ENCODE data around the gene IFT43. TPM values are rescaled to one million over a fixed set of nuclear protein-coding genes. Genes with fewer than 3 reads are reported as not detected.

The IFT43 gene
- total RNA-seq, 2 donors from 2014 or later = 46.3 to 49.6 TPM

- peak; percentile 9 for TF ChIP-seq CTCF (conservative IDR thresholded peaks at IDR 0.05)
- Histone ChIP-seq H3K36me3 (ENCODE audit: control insufficient read depth, insufficient read depth, low read length) (no peaks in the 10 kb centered on the region), H3K9ac (ENCODE audit: extremely low read depth, low read length, poor library complexity, severe bottlenecking) (no peak overlapping the region), H3K4me1 (ENCODE audit: control insufficient read depth, insufficient read depth, low read length) (peaks cover 4% of the 10 kb centered on the region), H3K27me3 (ENCODE audit: control insufficient read depth, insufficient read depth, low read length, poor library complexity, severe bottlenecking) (no peaks in the 10 kb centered on the region), H3K27ac (ENCODE audit: low read depth, low read length) (peak overlapping the region; percentile 86), H3K4me3 (ENCODE audit: low read length) (no peak overlapping the region), H3K9me3 (ENCODE audit: control insufficient read depth, low read length) (no peaks in the 10 kb centered on the region)
- Mint-ChIP-seq H3K9me3 (no peaks in the 10 kb centered on the region), H3K4me3 (no peak overlapping the region), H3K27me3 (ENCODE audit: insufficient read depth) (no peaks in the 10 kb centered on the region), H3K27ac (peak overlapping the region; percentile 79), H3K36me3 (ENCODE audit: low read depth) (peaks cover 14% of the 10 kb centered on the region), H3K4me1 (peaks cover 25% of the 10 kb centered on the region)
- WGBS, 2 experiments (ENCODE audit: insufficient coverage in 1 of 2, insufficient read length in 1 of 2) = 61 to 76% methylated on average over 17 to 25 of the region's 25 CpGs
- peak; percentile 69 for DNase-seq
Measured at GRCh38 chr14:76083796-76084765, 98.5 kb downstream of the IFT43 start.

- no peak overlapping the region for H3K9ac ChIP-seq (ENCODE audit: extremely low read depth, low read length, poor library complexity, severe bottlenecking)
- no peaks in the 10 kb centered on the region for H3K9me3 ChIP-seq (ENCODE audit: control insufficient read depth, low read length)
- H3K4me1 ChIP-seq (ENCODE audit: control insufficient read depth, insufficient read depth, low read length) = peaks cover 4% of the 10 kb centered on the region
- no peaks in the 10 kb centered on the region for H3K36me3 ChIP-seq (ENCODE audit: control insufficient read depth, insufficient read depth, low read length)
- H3K27me3 Mint-ChIP-seq (ENCODE audit: insufficient read depth) = no peaks in the 10 kb centered on the region
- TF ChIP-seq CTCF (conservative IDR thresholded peaks at IDR 0.05) = no peak
- H3K27ac Mint-ChIP-seq = no peak overlapping the region
- DNase-seq = no peak
- H3K4me3 Mint-ChIP-seq = no peak overlapping the region
- no peak overlapping the region for H3K27ac ChIP-seq (ENCODE audit: low read depth, low read length)
- no peaks in the 10 kb centered on the region for H3K9me3 Mint-ChIP-seq
- H3K4me3 ChIP-seq (ENCODE audit: low read length) = no peak overlapping the region
- peaks cover 14% of the 10 kb centered on the region for H3K36me3 Mint-ChIP-seq (ENCODE audit: low read depth)
- peaks cover 25% of the 10 kb centered on the region for H3K4me1 Mint-ChIP-seq
- no peaks in the 10 kb centered on the region for H3K27me3 ChIP-seq (ENCODE audit: control insufficient read depth, insufficient read depth, low read length, poor library complexity, severe bottlenecking)
- WGBS, 2 experiments (ENCODE audit: insufficient coverage in 1 of 2, insufficient read length in 1 of 2) = 82 to 95% methylated on average over 3 of the region's 3 CpGs
Measured at GRCh38 chr14:76085358-76085757, 99.8 kb downstream of the IFT43 start.

GRCh38 chr14:76086636-76087035 is 101.1 kb downstream of the IFT43 start:
- Histone ChIP-seq H3K27me3 (ENCODE audit: control insufficient read depth, insufficient read depth, low read length, poor library complexity, severe bottlenecking) (no peaks in the 10 kb centered on the region), H3K4me1 (ENCODE audit: control insufficient read depth, insufficient read depth, low read length) (peaks cover 4% of the 10 kb centered on the region), H3K9ac (ENCODE audit: extremely low read depth, low read length, poor library complexity, severe bottlenecking) (no peak overlapping the region), H3K36me3 (ENCODE audit: control insufficient read depth, insufficient read depth, low read length) (no peaks in the 10 kb centered on the region), H3K27ac (ENCODE audit: low read depth, low read length) (no peak overlapping the region), H3K9me3 (ENCODE audit: control insufficient read depth, low read length) (no peaks in the 10 kb centered on the region), H3K4me3 (ENCODE audit: low read length) (no peak overlapping the region)
- no peaks in the 10 kb centered on the region for H3K9me3 Mint-ChIP-seq
- DNase-seq = no peak
- H3K36me3 Mint-ChIP-seq (ENCODE audit: low read depth) = peaks cover 8% of the 10 kb centered on the region
- 75 to 89% methylated on average over 4 of the region's 4 CpGs for WGBS, 2 experiments (ENCODE audit: insufficient coverage in 1 of 2, insufficient read length in 1 of 2)
- H3K4me1 Mint-ChIP-seq = peaks cover 25% of the 10 kb centered on the region
- no peak overlapping the region for H3K27ac Mint-ChIP-seq
- peaks cover 2% of the 10 kb centered on the region for H3K27me3 Mint-ChIP-seq (ENCODE audit: insufficient read depth)
- H3K4me3 Mint-ChIP-seq = no peak overlapping the region
- no peak for TF ChIP-seq CTCF (conservative IDR thresholded peaks at IDR 0.05)
